Hematopoietic multipotent progenitor cell (in vitro differentiated cells): ENCODE data around the gene HPRT1. TPM values are rescaled to one million over a fixed set of nuclear protein-coding genes. Genes with fewer than 3 reads are reported as not detected.

ENCODE experiments used
- DNase-seq, 3 donors: peaks; one replicate each; pipeline ENCODE4 v3.0.0-alpha.2; 2011 to 2015; ENCODE audit warnings: low read depth in 2 of 3, low spot score in 2 of 3
- total RNA-seq: library from RNA; depleted of rRNA; stranded (reverse); fragments of >200 nt; gene quantifications from one replicate; pipeline ENCODE4 v1.2.3, GENCODE V29; 2012

The HPRT1 gene
- total RNA-seq, 1 donor, result 10.2 TPM

DNA sequence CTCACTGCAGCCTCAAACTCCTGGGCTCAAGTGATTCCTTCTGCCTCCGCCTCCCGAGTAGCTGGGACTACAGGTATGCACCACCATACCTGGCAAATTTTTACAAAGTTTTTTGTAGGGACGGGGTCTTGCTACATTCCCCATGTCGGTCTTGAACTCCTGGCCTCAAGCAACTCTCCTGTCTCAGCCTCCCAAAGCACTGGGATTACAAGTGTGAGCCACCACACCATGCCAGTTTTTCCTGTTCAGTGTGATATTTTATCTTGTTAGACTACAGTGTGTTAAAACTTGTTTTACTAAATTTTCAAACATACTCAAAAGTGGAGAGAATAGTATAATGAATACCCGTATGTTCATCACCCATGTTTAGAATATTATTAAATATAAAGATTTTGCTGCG lies 12.1 kb downstream of the HPRT1 start:
- DNase-seq, result no peak

DNA sequence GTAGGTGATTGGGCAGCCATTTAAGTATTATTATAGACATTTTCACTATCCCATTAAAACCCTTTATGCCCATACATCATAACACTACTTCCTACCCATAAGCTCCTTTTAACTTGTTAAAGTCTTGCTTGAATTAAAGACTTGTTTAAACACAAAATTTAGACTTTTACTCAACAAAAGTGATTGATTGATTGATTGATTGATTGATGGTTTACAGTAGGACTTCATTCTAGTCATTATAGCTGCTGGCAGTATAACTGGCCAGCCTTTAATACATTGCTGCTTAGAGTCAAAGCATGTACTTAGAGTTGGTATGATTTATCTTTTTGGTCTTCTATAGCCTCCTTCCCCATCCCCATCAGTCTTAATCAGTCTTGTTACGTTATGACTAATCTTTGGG lies 16.3 kb downstream of the HPRT1 start:
- DNase-seq, result no peak

GRCh38 chrX:134478374-134478773 lies 18.4 kb downstream of the HPRT1 start:
- DNase-seq, result no peak

DNA sequence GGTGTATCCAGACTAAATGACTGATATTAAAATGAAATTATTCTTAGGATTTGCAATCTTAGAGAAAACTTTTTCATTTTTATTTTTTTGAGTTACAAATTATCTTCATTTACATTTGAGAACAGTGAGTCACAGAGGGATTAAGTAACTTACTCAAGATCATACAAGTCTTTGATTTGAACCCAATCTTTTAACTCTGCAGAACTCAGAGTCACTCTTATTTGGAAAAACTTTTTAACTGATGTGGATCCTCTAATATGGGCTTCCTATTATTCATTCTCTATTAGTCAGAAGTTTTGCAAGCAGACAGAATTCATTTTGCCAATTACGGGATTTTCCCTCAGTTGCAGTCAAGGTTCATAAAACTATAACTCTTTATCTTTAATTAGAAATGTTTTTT lies 20.1 kb downstream of the HPRT1 start:
- no peak for DNase-seq

DNA sequence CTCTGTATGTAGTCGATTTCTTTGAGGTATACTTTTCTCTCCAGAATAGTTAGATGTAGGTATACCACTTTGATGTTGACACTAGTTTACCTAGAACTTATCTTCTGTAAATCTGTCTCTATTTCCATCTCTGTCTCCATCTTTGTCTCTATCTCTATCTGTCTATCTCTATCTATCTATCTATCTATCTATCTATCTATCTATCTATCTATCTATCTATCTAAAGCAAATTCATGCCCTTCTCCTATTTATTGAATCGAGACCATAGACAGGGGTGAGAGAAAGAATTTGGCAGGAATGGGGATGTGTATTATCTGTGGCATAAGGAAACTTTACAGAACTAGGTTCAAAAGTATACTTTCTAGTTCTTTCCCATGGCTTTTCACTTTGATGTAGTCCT lies 21.4 kb downstream of the HPRT1 start:
- no peak for DNase-seq

- DNase-seq, result no peak
Measured at GRCh38 chrX:134482371-134482770, 22.4 kb downstream of the HPRT1 start.

- DNase-seq, result peak in 2 of 3 donors; percentile 20 to 65
Measured at GRCh38 chrX:134484039-134484438, 24.1 kb downstream of the HPRT1 start.

DNA sequence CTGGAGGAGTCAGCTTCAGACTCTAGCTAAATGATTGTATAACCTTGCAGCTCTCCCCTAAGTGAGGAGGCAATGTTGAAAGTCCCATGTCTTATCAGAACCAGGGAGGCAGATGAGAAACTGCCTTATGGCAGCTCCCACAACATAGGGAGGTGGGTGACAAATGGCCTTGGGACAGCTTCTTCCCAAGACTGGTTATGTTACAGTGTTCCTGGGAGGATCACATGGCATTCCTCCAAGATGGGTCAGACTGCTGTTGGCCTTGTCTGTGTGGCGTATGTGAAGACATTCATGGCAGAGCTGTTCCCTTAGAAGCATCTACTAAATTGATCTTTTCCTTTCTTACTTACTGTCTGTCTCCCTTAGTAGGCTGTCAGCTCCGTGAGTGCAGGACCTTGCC lies 42.0 kb downstream of the HPRT1 start:
- no peak for DNase-seq

- DNase-seq, result no peak
Measured at GRCh38 chrX:134502686-134503085, 42.7 kb downstream of the HPRT1 start.

DNA sequence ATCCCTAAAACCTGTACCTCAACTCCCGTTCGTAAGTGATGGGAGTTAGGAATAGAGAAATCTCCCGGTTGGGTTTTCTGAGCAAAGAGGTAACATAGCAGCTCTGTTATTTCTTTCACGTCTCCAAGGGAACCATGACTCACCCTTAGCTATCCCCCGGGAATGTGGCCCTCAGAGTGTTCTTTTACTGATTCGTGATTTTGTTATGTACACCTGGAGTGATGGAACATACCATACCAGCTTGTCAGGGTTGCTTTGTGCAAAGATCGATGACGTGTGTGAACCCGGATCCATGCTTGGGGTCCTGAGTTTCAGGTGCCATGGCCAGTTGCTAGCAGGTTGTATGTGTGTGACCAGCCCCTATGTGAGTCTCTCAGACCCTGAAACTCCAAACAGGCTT lies 52.6 kb downstream of the HPRT1 start:
- DNase-seq, result no peak

DNA sequence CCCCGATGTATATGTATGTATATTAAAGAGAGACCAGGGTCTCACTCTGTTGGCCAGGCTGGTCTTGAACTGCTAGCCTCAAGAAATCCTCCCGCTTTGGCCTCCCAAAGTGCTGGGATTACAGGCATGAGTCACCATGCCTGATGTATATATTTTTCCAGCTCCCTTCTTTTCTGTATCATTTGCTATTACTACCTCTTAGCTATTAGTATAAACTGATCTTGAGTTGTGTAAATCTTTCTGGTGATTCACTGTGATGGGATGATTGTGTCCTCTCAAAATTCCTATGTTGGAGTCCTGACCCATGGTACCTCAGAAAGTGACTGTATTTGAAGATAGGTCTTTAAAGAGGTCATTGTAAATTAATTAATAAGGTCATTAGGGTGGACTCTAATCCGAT lies 53.1 kb downstream of the HPRT1 start:
- DNase-seq, result no peak

DNA sequence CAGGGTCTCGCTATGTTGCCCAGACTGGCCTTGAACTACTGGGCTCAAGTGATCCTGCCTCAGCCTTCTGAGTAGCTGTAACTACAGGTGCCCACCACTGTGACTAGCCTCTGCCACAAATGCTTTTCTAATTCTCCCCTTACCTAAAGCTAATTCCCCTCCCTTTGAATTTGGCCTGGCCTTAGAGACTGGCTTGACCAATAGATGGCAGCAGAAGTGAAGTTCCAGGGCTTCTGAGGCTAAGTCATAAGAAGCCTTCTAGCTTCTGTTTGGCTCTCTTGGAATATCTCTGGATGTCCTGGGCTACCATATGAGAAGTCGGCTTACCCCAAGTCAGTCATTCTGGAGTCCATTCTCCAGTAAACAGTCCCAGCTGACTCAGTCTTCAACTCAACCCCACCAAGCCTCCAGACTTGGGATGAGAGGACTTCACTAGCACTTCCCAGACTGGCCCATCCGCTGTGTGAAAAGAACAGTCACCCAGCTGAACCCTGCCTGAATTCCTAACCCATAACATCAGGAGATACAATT lies 61.0 kb downstream of the HPRT1 start:
- peak in 2 of 3 donors; percentile 47 to 73 for DNase-seq

DNA sequence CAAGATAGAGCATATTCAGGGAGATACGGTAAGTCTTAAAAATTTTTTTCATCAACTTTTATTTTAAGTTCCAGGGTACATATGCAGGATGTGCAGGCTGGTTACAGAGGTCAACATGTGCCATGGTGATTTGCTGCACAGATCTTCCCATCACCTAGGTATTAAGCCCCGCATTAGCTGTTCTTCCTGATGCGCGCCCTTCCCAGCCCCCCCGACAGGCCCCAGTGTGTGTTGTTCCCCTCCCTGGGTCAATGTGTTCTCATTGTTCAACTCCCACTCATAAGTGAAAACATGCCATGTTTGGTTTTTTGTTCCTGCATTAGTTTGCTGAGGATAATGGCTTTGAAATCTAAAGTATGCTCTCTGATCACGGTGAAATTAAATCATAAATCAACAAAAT lies 64.2 kb downstream of the HPRT1 start:
- no peak for DNase-seq

DNA sequence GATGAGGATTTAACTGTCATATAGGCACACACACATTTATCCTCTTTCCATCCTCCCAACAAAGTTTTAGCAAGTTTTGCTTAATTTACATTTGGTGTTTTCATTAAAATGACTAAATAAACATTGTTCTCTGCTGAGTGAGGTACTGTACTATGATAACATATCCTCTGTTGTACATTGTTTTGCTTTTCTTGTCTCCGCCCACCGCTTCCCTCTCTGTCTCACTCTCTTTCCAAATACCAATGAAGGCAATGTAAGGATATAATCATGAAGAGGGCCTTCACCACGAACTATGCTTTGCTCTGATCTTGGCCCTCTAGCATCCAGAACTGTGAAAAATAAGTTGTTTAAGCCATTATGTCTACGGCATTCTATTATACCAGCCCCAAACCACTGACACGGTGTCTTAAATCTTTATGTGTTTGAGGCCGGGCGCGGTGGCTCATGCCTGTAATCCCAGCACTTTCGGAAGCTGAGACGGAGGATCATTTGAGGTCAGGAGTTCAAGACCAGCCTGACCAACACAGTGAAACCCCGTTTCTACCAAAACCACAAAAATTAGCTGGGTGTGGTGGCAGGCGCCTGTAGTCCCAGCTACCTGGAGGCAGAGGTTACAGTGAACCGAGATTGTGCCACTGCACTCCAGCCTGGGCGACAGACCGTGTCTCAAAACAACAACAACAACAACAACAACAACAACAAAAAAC lies 65.3 kb downstream of the HPRT1 start:
- DNase-seq, result no peak

- no peak for DNase-seq
Measured at GRCh38 chrX:134526399-134526798, 66.4 kb downstream of the HPRT1 start.

- DNase-seq, result no peak
Measured at GRCh38 chrX:134528960-134529359, 69.0 kb downstream of the HPRT1 start.

GRCh38 chrX:134529481-134529880 lies 69.5 kb downstream of the HPRT1 start:
- no peak for DNase-seq

DNA sequence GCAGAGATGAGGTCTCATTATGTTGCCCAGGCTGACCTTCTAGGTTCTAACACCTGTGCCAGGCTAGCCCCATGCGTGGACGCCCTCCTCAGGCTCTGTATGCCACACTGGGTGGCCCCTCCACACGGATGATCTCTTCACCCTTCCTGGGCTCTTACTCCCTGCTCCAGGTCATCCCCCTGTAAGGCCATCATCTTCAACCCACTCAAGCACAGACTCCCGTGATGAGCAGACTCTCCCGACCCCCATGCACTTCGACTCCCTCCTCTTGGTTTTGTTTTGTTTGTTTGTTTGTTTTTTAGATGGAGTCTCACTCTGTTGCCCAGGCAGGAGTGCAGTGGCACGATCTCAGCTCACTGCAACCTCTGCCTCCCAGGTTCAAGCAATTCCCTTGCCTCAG lies 70.9 kb downstream of the HPRT1 start:
- DNase-seq, result no peak

DNA sequence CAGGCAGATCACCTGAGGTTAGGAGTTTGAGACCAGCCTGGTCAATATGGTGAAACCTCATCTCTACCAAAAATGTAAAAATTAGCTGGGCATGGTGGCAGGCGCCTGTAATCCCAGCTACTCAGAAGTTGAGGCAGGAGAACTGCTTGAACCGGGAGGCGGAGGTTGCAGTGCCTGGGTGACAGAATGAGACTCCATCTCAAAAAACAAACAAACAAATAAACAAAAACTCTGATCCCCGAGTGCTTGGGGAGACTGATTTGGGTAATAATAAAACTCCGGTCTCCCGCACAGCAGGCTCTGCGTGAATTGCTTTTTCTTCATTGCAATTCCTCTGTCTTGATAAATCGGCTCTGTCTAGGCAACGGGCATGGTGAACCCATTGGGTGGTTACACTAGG lies 73.4 kb downstream of the HPRT1 start:
- no peak for DNase-seq

- DNase-seq, result no peak
Measured at GRCh38 chrX:134533952-134534351, 74.0 kb downstream of the HPRT1 start.

DNA sequence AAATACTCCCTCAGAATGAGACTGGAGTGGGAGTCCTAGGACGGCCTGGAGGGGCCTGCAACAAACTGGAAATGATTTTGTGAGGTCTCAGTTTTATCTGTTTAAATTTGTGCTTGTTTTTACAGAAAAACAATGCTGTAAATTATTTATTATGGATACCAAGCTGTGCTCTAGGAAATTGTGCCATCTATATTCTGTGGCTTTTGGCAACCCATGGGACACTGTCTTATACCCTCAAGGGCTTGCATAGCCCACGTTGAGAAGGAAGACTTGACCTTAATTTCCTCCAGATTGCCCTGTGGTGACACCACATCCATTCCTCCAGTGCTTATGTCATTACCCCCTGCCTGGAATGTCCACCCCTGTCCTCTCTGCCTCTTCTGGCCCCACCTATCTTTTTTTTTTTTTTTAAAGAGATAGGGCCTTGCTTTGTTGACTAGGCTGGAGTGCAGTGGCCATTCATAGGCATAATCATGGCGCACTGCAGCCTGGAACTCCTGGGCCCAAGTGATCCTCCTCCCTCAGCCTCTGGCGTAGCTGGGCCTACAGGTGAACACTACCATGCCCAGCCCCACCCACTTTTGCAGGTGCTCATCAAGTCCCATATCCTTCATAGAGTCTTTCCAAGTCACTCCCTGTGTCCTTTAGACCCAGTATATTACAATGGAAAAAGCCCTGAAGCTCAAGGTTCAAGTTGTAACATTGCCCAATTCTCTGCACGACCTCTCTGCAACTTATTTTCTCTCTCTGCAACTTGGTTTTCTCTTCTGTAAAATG lies 77.4 kb downstream of the HPRT1 start:
- DNase-seq, result no peak

DNA sequence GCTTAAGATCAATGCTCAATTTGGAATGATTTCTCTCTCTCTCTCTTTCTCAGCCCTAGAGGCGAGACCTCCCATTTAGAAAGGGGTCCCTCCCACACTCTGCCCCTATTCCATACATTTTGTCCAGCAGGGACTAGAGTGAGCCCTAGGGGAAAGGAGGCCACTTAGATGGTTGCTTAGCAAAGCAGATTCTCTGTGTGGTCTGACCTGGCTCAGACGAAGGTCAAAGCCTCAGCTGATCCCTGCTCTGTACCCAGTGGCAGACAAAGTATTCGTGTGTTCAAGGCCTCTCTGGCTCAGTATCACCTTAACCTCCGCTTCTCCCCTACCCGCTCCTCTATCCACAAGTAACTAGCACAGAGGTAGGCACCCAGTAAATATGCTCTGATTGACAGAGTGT lies 78.4 kb downstream of the HPRT1 start:
- no peak for DNase-seq
